Raji (cell line): ENCODE data around the gene LHX4.

ENCODE experiments used
- POLR2A ChIP-seq: IDR thresholded peaks from 2 replicates; pipeline ENCODE4 v1.6.1; 2011; ENCODE audit warnings: low read depth, low read length, control low read depth; ENCODE audit not compliant: insufficient read depth

Gene LHX4

GRCh38 chr1:180229483-180230415 is at the start of gene LHX4:
LHX4 (plus strand) TSS chr1:180230264; CDS start chr1:180230530, 266 bp downstream.
- TF ChIP-seq POLR2A, result no peak

- no peak for TF ChIP-seq POLR2A
These were observed 49.0 kb upstream of the LHX4 start for GRCh38 chr1:180181048-180181447.

GRCh38 chr1:180181996-180182642 is 47.9 kb upstream of the LHX4 start:
- no peak for TF ChIP-seq POLR2A

GRCh38 chr1:180182643-180183311 is 47.3 kb upstream of the LHX4 start:
- TF ChIP-seq POLR2A, result no peak

GRCh38 chr1:180183426-180183825 is 46.6 kb upstream of the LHX4 start:
- no peak for TF ChIP-seq POLR2A

GRCh38 chr1:180184041-180184440 is 46.0 kb upstream of the LHX4 start:
- TF ChIP-seq POLR2A, result no peak

GRCh38 chr1:180185281-180185680 is 44.8 kb upstream of the LHX4 start:
- no peak for TF ChIP-seq POLR2A

- TF ChIP-seq POLR2A, result no peak
These were observed 44.0 kb upstream of the LHX4 start for GRCh38 chr1:180185971-180186645.

- no peak for TF ChIP-seq POLR2A
These were observed 43.2 kb upstream of the LHX4 start for GRCh38 chr1:180186831-180187230.

GRCh38 chr1:180187626-180188025 is 42.4 kb upstream of the LHX4 start:
- TF ChIP-seq POLR2A, result no peak

GRCh38 chr1:180188091-180188506 is 42.0 kb upstream of the LHX4 start:
- TF ChIP-seq POLR2A, result no peak

- no peak for TF ChIP-seq POLR2A
These were observed 41.3 kb upstream of the LHX4 start for GRCh38 chr1:180188684-180189175.

GRCh38 chr1:180190091-180190490 is 40.0 kb upstream of the LHX4 start:
- no peak for TF ChIP-seq POLR2A

- TF ChIP-seq POLR2A, result no peak
These were observed 37.9 kb upstream of the LHX4 start for GRCh38 chr1:180192172-180192571.
